Erythroblast (primary cell): ENCODE results near the gene NAT8L.

Source experiments
- DNase-seq, 2 experiments: peaks; one replicate each; lab custom pipeline; 2025; lab: John Stamatoyannopoulos, UW
- GATA1 ChIP-seq: IDR thresholded peaks from 2 replicates; pipeline ENCODE4 v1.6.1; 2011; ENCODE audit warnings: low read depth, mild to moderate bottlenecking, control low read depth, low read length, moderate library complexity
- POLR2A ChIP-seq: IDR thresholded peaks from 2 replicates; pipeline ENCODE4 v1.6.1; 2011; ENCODE audit warnings: mild to moderate bottlenecking, low read length

Gene NAT8L

DNA sequence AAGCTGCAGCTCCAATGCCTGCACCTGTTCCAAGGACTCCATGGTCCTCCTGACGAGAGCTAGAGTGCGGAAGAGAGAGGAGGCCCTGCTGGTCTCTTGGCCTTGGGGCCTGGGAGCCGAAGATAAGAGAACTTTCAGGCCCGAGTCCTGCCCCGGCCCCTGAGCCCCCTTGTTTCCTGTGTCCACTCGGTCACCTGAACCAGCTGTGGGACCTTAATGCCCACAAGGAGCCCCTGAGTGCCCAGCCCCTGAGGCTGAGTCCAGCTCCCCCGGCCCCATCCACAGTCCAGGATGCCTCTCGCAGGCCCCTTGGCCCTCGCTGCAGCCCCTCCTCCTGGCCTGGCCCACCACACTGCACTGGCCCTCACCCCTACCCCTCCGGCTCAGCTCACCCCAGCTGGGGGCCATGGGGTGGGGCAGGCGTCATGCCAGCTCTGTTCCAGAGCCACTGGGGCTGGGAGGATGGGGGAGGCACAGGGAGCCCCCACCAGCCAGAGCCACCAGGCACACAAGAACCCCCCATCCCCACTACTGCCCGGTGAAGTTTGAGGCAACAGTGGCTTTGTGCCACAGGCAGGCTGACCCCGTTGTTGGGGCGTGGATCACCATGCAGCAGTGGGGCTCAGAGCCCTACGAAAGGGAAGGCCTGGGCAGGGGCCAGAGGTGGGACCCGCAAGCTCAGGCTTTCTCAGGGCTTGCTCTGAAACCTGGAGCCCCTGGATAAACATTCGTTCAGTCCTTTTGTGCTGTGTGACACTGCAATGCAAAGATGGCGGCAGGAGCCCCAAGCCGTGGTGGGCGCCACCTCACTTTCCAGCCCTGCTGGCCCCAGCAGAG, 14.1 kb downstream of the NAT8L start:
- TF ChIP-seq GATA1 (no peak), POLR2A (no peak)
- DNase-seq = no peak

DNA sequence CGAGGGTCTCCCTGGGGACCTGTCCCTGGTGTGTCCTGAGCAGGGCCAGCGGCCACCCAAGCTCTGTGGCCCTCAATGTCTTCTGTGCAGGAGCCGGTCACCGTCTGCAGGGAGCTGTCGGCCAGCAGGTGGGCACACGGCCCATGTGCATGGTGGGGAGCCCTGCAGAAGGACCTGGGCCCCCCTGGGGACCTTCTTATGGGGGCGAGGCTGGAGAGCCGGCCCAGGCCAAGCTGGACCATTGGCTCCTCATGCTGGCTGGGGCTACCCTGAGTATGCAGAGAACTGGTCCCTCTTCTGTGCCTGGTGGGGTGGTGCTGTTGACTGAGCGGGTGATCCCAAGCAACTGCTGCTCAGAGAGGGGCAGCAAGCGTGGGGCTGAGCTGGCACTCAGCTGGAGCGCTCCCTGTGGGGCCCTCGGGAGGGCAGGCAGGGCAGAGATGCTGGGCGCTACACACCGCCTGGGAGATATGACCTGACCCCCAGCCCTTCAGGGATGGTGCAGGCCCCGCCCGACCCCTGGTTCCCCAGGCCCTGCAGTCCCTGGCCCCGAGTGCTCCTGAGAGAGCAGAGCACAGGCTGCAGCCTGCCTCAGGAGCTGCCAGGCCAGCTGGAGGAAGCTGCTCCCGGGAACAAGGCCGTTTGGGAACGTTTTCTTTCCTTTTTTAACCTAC, 14.8 kb downstream of the NAT8L start:
- no peak for DNase-seq
- TF ChIP-seq GATA1 = no peak
- TF ChIP-seq POLR2A = no peak

DNA sequence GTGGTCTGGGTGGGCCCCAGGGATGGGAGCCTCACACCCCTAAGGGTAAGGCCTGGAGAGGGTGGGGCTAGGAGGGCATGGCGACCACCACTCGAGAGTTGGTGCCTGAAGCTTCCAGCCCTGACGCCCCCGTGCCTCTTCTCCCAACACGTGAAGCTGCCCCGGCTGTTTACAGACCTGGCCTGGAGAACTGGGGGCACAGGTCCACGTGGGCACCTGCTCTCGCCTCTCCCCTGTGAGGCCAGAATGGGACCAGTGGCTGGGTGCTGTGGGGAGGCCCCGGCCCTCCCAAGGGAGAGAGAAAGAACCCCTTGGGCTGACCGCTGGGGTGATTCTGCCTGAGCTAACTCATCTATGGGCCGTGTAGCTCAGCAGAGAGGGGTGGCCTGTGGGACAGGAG, 15.5 kb downstream of the NAT8L start:
- no peak for DNase-seq
- TF ChIP-seq GATA1 = no peak
- TF ChIP-seq POLR2A = no peak

DNA sequence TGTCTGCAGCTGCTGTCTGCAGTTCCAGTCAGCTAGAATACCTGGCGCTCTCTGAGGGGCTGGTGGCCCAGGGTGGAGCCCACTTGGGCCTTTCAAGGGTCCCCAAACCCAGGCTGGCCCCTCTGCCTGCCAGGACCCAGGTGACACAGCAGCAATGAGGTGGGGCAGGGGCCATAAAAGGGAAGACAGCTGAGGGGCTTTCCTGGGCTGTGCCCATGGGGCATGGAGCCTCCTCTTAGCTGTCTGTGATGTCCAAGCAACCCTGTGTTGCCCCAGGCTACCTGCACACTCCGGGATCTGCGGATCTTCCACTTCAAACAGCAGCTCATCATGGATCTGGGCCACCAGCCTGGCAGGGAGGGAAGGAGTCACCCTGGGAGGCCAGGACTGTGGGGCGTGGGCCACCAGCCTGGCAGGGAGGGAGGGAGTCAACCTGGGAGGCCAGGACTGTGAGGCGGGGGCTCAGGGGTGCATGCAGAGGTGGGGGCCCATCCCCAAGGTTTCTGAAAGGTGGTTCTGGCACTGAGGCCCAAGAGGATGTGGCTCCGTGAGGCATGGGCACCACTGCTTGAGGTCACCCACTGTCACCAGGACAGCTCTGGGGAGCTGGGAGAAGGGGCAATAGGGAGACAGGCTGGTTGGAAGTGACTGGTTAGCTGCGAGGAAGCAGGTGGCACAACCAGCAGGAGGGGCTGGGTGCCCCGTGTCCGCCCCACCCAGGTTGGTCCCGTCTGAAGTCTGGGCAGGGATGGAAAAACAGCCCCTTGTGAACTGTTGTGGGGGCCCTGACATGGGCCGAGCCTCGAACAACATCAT, 16.3 kb downstream of the NAT8L start:
- DNase-seq = no peak

DNA sequence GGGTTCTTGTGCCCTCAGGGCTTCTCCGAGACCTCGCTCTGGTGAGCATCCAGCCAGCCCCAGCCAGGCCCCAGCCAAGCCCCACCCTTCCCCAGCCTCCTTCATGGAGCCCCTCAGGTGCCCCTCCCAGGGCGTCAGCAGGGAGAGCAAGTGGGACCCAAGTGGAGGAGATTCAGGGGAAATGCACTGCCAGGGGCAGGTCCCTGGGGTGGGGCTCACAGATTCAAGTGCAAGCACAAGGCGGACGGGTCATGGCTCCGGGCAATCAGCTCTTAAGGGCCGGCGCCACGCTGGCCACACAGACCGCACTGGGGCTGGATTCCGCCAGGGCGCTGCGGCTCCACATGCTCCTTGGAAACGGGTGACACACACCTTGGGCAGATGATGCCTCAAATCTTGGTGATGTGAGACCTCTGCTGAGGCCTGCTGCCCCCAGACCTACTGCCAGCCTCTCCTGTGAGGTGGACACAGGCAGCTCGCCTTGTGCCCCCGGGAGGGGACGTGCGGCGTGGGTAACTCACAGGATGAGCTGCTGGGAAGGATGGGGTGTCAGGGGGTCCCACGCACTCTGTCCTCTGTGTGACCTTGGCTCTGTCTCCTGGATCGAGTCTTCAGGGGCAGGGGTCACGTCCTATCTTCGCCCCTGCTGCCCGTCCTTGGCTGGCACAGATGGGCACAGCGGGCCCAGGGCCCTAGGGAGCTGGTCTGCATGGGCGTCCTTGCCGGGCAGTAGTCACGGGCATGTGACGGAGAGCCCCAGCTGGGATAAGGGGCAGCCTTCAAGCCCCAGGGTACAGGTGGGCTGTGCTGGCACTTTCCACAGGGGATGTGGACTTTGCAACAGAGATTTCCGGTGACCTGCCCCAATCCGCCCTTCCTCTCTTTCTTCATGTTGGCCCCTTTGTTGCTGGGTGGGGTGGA, 17.1 kb downstream of the NAT8L start:
- TF ChIP-seq POLR2A (no peak), GATA1 (no peak)
- no peak for DNase-seq

More for the DNA sequence above, 16.3 kb downstream of the NAT8L start:
- TF ChIP-seq GATA1 (no peak), POLR2A (no peak)

DNA sequence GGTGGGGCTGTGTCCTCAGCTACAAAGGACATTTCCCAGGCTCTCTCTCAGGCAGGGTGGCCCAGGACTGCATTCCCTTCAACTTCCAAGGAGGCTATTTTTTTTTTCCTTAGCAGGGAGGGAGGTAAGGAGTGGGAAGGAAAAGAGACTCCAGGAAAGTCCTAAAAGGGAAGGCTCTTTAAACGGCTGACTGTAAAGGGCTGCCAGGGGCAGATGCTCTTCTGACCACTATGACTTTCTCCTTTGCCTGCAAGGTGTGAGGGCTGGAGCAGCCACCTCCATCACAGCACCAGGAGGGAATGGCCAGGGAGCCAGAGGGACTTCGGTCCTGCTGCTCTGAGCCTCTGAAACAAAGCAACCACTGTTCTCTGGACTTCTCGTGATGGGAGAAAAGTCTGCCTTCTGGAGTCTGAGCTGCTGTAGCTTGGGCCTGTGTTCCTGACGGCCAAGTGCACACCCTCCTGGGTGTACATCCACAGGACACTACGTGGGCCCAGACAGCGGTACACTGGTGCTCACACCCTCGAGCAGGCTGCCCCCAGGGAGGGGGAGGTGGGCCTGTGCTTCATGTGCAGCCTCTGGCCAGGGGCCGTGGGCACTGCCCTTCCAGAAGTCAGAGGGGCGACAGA, 17.9 kb downstream of the NAT8L start:
- no peak for DNase-seq
- TF ChIP-seq GATA1 = no peak
- no peak for TF ChIP-seq POLR2A

DNA sequence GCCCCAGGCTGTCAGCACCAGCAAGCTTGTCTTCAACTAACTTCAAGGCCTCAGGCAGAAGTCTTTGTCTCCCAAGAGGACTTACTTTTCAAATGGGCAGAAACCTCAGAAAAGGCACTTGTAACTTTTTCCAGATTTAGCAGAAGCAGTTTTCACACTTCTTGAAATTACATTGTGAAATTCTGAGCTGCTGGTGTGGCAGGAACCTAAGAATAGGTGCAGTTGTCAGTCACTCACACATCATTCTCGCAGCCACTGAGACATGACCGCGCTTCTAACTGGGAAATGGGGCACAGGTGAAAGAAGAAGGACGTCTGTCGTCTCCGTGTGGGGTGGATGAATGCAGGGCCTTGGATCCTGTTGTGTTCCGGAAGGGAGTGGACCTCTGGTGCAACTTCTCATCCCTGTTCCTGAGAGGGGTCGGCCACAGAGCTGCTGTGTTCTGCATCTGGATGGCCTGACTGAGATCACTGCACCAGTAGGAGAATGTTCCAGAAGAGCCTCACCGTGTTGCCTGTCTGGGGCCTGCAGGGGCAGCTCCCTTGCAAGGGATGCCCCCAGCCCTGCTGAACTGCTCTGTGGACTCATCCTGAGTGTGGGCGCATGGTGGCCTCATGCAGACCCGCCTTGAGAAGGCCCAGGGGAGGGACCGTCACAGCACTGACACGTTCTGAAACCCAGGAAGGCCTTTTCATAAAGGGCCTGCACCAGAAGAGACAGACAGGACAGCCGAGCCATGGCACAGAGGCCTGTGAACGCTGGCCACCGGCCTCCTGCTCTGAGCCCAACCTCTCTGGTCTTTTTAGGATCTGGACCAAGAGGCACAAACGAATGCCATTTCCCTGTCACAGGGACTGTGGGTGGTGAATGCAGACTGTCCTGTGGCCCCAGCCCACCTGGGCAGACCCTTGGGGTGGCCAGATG, 18.7 kb downstream of the NAT8L start:
- no peak for TF ChIP-seq POLR2A
- no peak for DNase-seq

DNA sequence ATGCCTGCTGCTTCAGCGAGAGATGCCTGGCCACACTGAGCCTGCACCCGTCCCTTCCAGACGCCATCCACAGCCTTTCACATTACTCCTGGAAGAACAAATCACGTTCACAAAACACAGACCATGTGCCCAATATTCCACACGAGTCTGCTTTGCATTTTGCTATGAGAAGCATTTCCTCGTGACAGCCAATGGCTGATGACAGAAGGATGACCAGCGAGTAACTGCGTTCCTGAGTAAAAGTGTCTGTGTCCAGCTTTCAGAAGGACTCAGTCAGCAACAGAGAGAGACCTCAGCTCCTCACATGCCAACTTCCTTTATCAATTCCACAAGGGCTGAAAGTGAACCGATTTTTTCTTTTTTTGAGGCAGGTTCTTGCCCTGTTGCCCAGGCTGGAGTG, 19.5 kb downstream of the NAT8L start:
- DNase-seq = no peak
- no peak for TF ChIP-seq GATA1
- TF ChIP-seq POLR2A = no peak

DNA sequence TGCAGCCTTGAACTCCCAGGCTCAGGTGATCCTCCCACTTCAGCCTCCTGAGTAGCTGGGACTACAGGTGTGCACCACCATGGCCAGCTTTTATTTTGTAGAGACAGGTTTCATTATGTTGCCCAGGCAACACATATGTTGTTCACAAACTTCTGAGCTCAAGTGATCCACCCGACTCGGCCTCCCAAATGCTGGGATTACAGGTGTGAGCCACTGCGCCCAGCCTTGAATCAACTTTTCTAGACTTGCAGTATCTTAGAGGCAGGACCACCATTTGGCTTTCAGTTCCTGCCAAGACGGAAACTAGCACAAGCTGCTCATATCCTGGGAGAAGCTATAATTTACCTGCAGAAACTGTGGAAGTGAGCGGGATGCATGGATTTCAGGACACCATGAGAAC, 19.9 kb downstream of the NAT8L start:
- no peak for DNase-seq
- TF ChIP-seq POLR2A = no peak
- TF ChIP-seq GATA1 = no peak

DNA sequence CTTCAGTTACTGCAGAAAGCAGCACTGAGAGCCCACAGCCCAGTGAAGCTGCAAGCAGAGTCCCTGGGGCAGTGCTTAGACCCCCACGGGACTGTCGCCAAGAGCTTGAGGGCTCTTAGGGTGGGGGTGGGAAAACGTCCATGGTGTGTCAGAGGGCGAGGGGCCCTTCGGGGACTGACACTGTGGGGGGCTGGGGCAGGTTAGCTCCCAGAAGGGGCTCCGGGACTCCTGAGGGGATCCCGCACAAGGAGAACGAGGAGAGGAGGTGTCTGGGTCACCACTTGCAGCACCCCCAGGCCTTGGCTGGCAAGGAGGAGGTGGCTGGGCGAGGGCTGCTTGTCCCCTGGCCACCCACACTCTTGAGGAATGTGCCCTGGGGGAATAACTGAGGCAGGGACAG, 20.8 kb downstream of the NAT8L start:
- TF ChIP-seq POLR2A (no peak), GATA1 (no peak)

DNA sequence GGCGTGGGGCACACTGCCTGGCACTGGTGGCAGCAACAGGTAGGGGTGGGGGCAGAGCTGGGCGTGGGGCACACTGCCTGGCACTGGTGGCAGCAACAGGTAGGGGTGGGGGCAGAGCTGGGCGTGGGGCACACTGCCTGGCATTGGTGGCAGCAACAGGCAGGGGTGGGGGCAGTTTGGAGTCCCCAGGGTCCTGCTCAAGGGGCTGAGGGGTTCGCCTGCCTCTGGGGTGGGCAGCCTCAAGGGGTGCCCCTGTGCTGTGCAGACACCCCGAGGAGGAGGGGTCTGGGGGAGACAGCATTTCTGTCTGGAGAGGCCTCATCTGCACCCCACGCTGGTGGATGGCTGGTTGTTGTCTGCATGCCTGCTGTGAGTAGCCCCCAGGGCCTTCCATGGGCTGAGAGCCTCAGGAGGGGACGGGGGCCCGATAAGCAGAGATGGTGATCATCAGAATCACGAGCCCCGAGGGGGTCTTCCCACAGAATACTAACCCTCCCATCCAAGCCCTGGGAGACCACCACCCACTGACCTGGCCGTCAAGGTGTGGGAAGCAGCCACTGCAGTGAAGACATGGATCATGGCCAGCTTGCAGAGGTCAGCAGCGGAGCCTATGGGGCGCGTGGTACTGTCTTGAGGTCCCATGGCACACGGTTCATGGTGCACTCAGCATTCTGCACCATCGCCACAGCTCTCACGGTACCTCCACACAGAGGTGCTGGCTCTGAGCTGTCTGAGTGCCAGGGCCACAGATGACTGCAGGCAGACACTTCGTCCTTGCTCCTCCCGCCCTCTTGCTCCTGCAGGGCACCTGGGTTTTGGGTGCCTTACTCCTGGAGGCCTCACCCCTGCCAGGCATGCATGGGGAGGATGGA, 21.5 kb downstream of the NAT8L start:
- no peak for TF ChIP-seq POLR2A
- no peak for TF ChIP-seq GATA1
- no peak for DNase-seq

More for the DNA sequence above, 20.8 kb downstream of the NAT8L start:
- no peak for DNase-seq
